HG03354 (cell line): ENCODE data around the gene NIM1K.
A peak's percentile ranks its signal among the peaks of the same experiment; 100 is the strongest.
"Not testable (repeated sequence)": the region's sequence is repeated elsewhere in the genome, so short reads cannot be mapped to it uniquely, and the experiment has no call there.

ENCODE experiments used
- ATAC-seq: cut with Tn5 transposase; IDR thresholded peaks from one replicate; pipeline ENCODE4 v1.9.1; 2021; ENCODE audit warnings: mild to moderate bottlenecking; ENCODE audit not compliant: unreplicated experiment, poor library complexity, severe bottlenecking

The NIM1K gene

GRCh38 chr5:43191740-43192557, at the start of gene NIM1K:
TSS of gene NIM1K (plus strand) at chr5:43192225. CDS start at chr5:43245776, 53,551 bp downstream.
- ATAC-seq, result peak; percentile 67

- ATAC-seq, result no peak
Measured at GRCh38 chr5:43145071-43145470, 47.0 kb upstream of the NIM1K start.

- no peak for ATAC-seq
Measured at GRCh38 chr5:43146958-43147357, 45.1 kb upstream of the NIM1K start.

DNA sequence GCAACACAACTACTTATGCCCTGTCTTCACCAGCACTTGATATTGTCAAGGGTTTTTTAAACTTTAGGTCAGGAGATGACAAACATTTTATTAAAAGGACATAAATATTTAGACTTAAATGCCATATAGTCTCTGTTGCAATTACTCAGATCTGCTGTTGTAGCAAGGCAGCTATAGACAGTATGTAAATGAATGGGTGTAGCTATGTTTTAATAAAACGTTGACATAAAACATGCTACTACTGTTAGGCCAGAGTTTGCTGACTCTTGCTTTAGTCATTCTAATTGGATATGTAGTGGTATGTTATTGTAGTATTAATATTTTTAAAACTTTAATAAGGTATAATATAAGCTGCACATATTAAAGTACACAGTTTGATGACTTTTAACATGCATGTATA, 43.6 kb upstream of the NIM1K start:
- ATAC-seq, result no peak

- ATAC-seq, result no peak
Measured at GRCh38 chr5:43149231-43149630, 42.8 kb upstream of the NIM1K start.

- no peak for ATAC-seq
Measured at GRCh38 chr5:43150075-43150474, 42.0 kb upstream of the NIM1K start.

DNA sequence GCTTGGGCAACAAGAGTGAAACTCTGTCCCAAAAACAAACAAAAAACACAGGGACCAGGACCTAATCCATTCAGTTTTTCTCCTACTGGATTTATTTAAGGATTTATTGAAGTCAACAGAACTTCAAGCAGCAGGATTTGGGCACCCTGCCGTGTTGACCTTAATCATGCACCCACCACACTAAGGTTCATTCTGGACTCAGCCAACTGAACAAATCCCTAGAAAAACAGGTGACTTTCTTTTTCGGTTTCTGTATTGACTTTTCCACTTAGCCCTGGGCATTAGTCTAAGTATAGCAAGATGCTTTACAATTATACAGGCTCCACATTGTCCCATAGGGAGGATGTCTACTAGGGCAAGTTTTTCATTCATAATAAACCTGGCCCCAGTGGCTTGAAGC, 41.3 kb upstream of the NIM1K start:
- ATAC-seq, result no peak

GRCh38 chr5:43152946-43153345, 39.1 kb upstream of the NIM1K start:
- no peak for ATAC-seq

DNA sequence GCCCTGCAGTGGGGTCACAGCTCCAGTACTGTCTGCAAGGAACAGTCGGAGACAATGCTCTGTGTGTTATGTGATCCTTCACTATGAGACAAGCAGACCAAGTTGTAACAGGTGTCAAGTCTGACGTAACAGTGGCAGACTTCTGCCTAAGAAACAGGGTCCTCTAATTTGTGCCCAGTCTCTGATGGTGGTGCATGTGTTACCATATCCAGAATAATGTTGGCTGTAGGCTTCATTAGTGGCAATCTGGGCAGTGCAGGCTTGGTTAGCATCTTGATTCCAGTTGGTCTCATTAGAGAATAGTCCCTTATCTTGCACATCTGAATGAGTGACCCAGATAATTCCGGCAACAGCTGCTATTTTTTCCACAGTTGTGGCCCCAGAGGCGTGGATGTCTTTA, 37.6 kb upstream of the NIM1K start:
- no peak for ATAC-seq

- no peak for ATAC-seq
Measured at GRCh38 chr5:43155394-43156096, 36.5 kb upstream of the NIM1K start.

- peak; percentile 47 for ATAC-seq
Measured at GRCh38 chr5:43156388-43156787, 35.6 kb upstream of the NIM1K start.

DNA sequence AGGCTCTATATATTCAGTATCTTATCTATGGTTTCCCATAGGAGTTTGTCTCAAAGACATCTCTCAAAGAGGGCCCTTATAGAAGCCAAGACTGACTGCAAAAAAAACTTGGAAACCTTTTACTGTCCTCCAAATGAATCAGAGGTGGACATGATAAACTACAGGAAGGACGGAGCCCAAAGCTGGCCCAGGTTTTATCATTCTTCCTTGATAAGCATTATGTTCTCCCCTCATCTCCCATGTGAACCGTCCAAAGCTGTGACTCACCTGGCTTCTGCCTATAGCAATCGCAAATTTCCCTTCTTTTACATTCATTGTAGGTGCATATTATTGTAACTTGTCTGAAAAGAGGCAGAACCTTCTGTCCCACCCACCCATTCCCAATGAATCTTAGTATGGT, 35.0 kb upstream of the NIM1K start:
- ATAC-seq, result no peak

DNA sequence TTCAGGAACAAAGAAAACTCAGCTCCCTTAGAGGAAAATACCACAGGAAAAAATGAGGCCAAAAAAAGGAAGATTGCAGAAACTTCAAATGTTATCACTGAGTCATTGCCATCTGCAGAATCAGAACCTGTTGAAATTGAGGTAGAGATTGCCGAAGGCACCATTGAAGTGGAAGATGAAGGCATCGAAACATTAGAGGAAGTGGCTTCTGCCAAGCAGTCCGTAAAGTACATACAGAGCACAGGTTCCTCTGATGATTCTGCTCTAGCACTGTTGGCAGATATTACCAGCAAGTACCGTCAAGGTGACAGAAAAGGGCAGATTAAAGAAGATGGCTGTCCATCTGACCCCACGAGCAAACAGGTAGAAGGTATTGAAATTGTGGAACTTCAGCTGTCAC, 30.8 kb upstream of the NIM1K start:
- ATAC-seq, result no peak

DNA sequence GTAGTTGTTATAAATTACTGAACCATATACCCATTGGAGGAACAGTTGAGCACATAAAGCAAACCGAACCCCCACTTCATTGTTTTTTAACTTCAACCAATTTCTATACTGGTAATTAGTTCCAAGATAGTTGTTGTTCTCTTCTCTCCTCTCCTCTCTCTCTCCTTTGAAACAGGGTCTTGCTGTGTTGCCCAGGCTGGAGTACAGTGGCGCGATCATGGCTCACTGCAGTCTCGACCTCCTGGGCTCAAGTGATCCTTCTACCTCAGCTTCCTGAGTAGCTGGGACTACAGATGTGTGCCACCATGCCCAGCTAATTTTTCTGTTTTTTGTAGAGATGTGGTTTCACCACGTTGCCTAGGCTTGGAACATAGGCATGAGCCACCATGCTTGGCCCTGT, 27.2 kb upstream of the NIM1K start:
- ATAC-seq, result not testable (repeated sequence)

- ATAC-seq, result no peak
Measured at GRCh38 chr5:43165323-43165722, 26.7 kb upstream of the NIM1K start.

DNA sequence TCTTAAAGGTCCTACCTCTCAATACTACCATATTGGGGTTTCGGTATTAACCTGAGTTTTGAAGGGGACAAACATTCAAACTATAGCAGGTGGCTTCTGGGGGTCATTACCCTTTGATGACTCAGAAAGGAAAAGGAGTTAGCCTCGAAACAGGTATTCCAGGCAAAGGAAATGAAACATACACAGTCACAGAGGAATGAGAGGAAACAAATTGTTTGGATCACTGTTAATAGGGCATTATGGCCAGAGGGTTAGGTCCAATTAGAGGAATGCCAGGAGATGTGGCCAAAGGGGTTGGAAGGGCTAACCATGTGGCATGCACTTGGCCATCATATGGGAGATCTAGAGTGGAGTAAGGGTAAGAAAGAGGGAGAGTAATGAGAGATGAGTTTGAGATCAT, 23.9 kb upstream of the NIM1K start:
- ATAC-seq, result no peak

- ATAC-seq, result no peak
Measured at GRCh38 chr5:43171451-43171850, 20.6 kb upstream of the NIM1K start.

GRCh38 chr5:43171926-43172325, 20.1 kb upstream of the NIM1K start:
- no peak for ATAC-seq

- ATAC-seq, result no peak
Measured at GRCh38 chr5:43172779-43173178, 19.2 kb upstream of the NIM1K start.

GRCh38 chr5:43174586-43174985, 17.4 kb upstream of the NIM1K start:
- ATAC-seq, result no peak

GRCh38 chr5:43179836-43180235, 12.2 kb upstream of the NIM1K start:
- no peak for ATAC-seq
